Left lung (tissue), 10 donors: ENCODE measurements around the gene ABCB1. TPM values are rescaled to one million over a fixed set of nuclear protein-coding genes. Genes with fewer than 3 reads are reported as not detected.

Experiments used
- ATAC-seq: fragments of 200-7000 bp; cut with Tn5 transposase; one replicate; pipeline ENCODE4 v1.9.1; 2020; ENCODE audit warnings: moderate library complexity
- DNase-seq, 4 donors: peaks; one replicate each; pipeline ENCODE4 v3.0.0-alpha.2; 2013 to 2020
- H3K27ac ChIP-seq, 2 donors: fragments of 200-600 bp; sonication (generic) in 1 of 2; one replicate each; pipeline versions ENCODE4 v1.5.0 to v1.8.0; 2020 to 2021
- H3K27me3 ChIP-seq, 2 donors: fragments of 200-600 bp; sonication (generic) in 1 of 2; one replicate each; pipeline versions ENCODE4 v1.5.0 to v1.8.0; 2020 to 2021
- H3K36me3 ChIP-seq, 2 donors: fragments of 200-600 bp; sonication (generic) in 1 of 2; one replicate each; pipeline versions ENCODE4 v1.5.0 to v1.8.0; 2020 to 2021
- H3K4me1 ChIP-seq, 2 donors: fragments of 200-600 bp; one replicate each; pipeline ENCODE4 v1.8.0; 2021
- H3K4me3 ChIP-seq, 2 donors: fragments of 200-600 bp; sonication (generic) in 1 of 2; one replicate each; pipeline versions ENCODE4 v1.5.0 to v1.8.0; 2020 to 2021; ENCODE audit warnings: mild to moderate bottlenecking in 1 of 2
- H3K9me3 ChIP-seq, 2 donors: fragments of 200-600 bp; sonication (generic) in 1 of 2; one replicate each; pipeline versions ENCODE4 v1.5.0 to v1.8.0; 2020 to 2021
- CTCF ChIP-seq, 2 donors: fragments of 200-600 bp; sonication (generic) in 1 of 2; IDR thresholded peaks; one replicate each; pipeline versions ENCODE4 v1.5.0 to v1.8.0; 2021; ENCODE audit warnings: antibody characterized with exemption in 2 of 2
- intact Hi-C, 2 donors: fragments of 100-400 bp; cut with DNase I; formaldehyde crosslinking; loops; one replicate each; pipeline versions ENCODE4 v1.11.2 to v1.14.2; 2022
- polyA plus RNA-seq, 6 donors: library from polyadenylated mRNA; unstranded; fragments of 120-200 nt; gene quantifications; one replicate each; pipeline ENCODE4 v1.2.1, GENCODE V29; 2013; ENCODE audit not compliant: insufficient read length in 6 of 6
- total RNA-seq, 2 donors: library from RNA; stranded (reverse); fragmentation: NEBNext Ultra II Directional; extraction: Animal tissue kit (Norgen Biotek cat#: 25700); gene quantifications; one replicate each; pipeline ENCODE4 v1.2.1, GENCODE V29; 2021
- donor health status: DM: no; HTN: yes; CAD: no.
- donor health status: DM: no; HTN: no; CAD: no.

ABCB1 gene
- total and polyA plus RNA-seq, 8 donors: 0.31 to 7.0 (median 1.0) TPM

DNA sequence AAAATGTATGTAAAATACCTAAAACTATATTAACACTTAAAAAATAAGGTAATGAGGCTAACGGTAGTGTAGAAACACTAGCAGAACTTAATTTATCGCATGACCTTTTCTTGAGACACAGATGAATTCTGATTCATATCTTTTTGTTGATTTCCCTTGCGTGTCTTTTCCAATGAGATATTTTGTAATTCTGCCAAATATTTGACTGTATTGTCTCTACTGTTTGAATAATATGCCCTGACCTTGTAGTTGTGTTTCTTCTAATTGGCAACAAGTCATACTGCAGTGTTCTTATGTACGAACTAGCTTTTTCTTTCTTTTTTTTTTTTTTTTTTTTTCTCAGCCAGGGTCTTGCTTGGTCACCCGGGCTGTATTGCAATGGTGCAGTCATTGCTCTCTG is 9.2 kb upstream of the ABCB1 start:
- Histone ChIP-seq H3K9me3 (no peaks in the 10 kb centered on the region), H3K4me3 (no peak overlapping the region), H3K27ac (no peak overlapping the region), H3K4me1 (no peaks in the 10 kb centered on the region), H3K36me3 (no peaks in the 10 kb centered on the region), H3K27me3 (peaks cover 0 to 3% of the 10 kb centered on the region in 2 donors)
- TF ChIP-seq CTCF (IDR thresholded peaks at IDR 0.05): no peak
- intact Hi-C loops: no loop called here
- DNase-seq: no peak
- no peak for ATAC-seq

- Histone ChIP-seq H3K4me3 (no peak overlapping the region), H3K36me3 (no peaks in the 10 kb centered on the region), H3K4me1 (no peaks in the 10 kb centered on the region), H3K27me3 (peaks cover 0 to 7% of the 10 kb centered on the region in 2 donors), H3K27ac (no peak overlapping the region), H3K9me3 (no peaks in the 10 kb centered on the region)
- no peak for ATAC-seq
- no peak for DNase-seq
- intact Hi-C loops: no loop called here
- no peak for TF ChIP-seq CTCF (IDR thresholded peaks at IDR 0.05)
Observed at GRCh38 chr7:87608431-87608830, 7.7 kb upstream of the ABCB1 start.

DNA sequence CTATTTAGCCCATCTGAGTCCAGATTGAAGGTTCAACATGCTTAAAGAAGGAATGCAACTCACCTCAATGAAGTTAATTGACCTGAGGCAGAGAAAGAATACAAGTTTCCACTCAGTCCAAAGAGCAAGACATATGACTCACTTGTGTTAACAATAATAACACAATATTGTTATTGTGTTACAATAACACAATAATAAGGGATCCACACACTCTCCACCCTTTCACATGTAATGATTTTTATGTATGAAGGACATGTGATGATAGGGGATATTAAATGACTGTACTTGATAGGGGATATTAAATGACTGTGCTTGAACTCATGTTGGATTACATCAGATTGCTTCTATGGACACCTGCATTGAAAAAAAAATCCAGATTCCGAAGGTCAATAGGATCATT is 3.6 kb upstream of the ABCB1 start:
- intact Hi-C loops: no loop called here
- ATAC-seq (no peak), DNase-seq (no peak)
- Histone ChIP-seq H3K9me3 (no peaks in the 10 kb centered on the region), H3K36me3 (no peaks in the 10 kb centered on the region), H3K4me3 (no peak overlapping the region), H3K27ac (no peak overlapping the region), H3K4me1 (peaks cover 0 to 8% of the 10 kb centered on the region in 2 donors), H3K27me3 (peaks cover 14 to 43% of the 10 kb centered on the region in 2 donors)
- TF ChIP-seq CTCF (IDR thresholded peaks at IDR 0.05): no peak

GRCh38 chr7:87599336-87599735 is 1.3 kb downstream of the ABCB1 start:
- Histone ChIP-seq H3K4me3 (peak overlapping the region in 1 of 2 donors; percentile 34), H3K4me1 (peaks cover 0 to 8% of the 10 kb centered on the region in 2 donors), H3K36me3 (no peaks in the 10 kb centered on the region), H3K9me3 (no peaks in the 10 kb centered on the region), H3K27ac (no peak overlapping the region), H3K27me3 (peaks cover 16 to 39% of the 10 kb centered on the region in 2 donors)
- intact Hi-C loops: no loop called here
- ATAC-seq (peak; percentile 24), DNase-seq (no peak)
- TF ChIP-seq CTCF (IDR thresholded peaks at IDR 0.05): no peak

DNA sequence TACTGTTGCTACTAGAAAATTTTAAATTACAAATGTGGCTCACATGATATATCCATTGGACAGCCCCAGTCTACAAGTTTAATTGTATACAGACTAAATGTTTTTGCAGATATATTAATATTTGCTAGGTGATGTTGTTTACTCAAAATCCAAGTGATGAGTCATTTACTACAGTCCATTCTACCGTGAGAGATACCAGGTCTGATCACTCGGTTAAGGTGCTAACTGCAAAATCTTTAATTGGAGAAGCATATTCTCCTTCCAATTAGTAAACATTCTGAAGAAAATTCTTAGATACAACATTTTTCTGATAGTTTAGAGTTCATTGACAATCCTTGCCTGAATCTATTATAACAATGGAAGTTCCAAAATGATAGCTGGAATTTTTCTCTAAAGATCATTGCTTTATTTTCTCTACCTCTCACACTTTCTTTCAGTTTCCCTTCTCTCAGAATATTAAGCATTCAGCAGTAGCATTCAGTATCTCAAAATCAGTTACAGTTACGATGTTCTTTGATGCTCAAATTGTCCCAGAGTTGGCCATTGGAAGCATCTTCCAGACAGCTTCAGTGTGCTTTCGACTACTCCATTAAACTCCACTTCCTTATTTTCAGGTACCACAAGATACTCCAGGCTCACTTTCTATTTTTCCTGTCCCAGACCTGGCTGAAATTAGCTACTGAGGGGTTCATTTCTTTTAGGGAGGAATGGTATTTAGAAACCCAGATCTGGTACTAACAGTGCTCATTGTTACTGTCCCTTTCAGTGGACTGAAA is 2.3 kb downstream of the ABCB1 start:
- Histone ChIP-seq H3K4me1 (peaks cover 0 to 8% of the 10 kb centered on the region in 2 donors), H3K27ac (no peak overlapping the region), H3K9me3 (no peaks in the 10 kb centered on the region), H3K4me3 (no peak overlapping the region), H3K27me3 (peaks cover 16 to 39% of the 10 kb centered on the region in 2 donors), H3K36me3 (no peaks in the 10 kb centered on the region)
- intact Hi-C loops: no loop called here
- ATAC-seq (no peak), DNase-seq (no peak)
- TF ChIP-seq CTCF (IDR thresholded peaks at IDR 0.05): no peak
